Measurements from ENCODE around the gene VPS16. TPM values are rescaled to one million over a fixed set of nuclear protein-coding genes. Genes with fewer than 3 reads are reported as not detected.
"Not testable (repeated sequence)": the region's sequence is repeated elsewhere in the genome, so short reads cannot be mapped to it uniquely, and the experiment has no call there.

VPS16 gene
- total and polyA plus RNA-seq, 5 donors from 2014 or later, result 30.6 to 53.9 (median 31.0) TPM

DNA sequence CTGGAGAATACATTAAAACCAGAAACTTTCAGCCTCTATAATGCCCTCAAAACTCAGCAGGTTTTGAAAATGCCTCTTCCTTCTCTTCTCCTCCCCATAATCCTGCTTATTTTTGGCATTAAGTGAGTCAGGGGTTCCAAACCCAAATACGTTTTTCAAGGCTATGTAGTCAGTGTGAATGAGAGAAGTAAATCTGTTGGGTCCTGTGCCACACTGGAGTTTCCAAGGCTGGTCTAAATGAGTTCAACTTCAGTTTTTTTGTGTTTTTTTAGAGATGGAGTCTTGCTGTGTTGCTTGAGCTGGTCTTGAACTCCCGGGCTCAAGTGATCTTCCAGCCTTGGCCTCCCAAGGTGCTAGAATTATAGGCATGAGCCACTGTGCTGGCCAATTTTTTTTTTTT, 53.7 kb downstream of the VPS16 start:
- no peak overlapping the region for H3K27ac Mint-ChIP-seq
- peaks cover 30% of the 10 kb centered on the region for H3K36me3 Mint-ChIP-seq
- H3K4me3 ChIP-seq (ENCODE audit: low read depth, low read length), result no peak overlapping the region
- DNase-seq (no peak), ATAC-seq (ENCODE audit: low read depth in 2 of 2) (no peak)
- H3K27ac ChIP-seq (ENCODE audit: insufficient read depth, low read length, poor library complexity, severe bottlenecking), result peak overlapping the region; percentile 3
- H3K9me3 ChIP-seq (ENCODE audit: control insufficient read depth in 2 of 2, low read length in 2 of 2), result peaks cover 0 to 2% of the 10 kb centered on the region in 2 experiments
- H3K9me3 Mint-ChIP-seq, result peaks cover 0 to 6% (median 2%) of the 10 kb centered on the region in 7 donors
- peaks cover 35 to 56% (median 39%) of the 10 kb centered on the region in 4 donors for H3K4me1 Mint-ChIP-seq
- no peak overlapping the region for H3K4me3 Mint-ChIP-seq
- H3K36me3 ChIP-seq (ENCODE audit: control insufficient read depth, insufficient read depth, low read length), result peaks cover 2% of the 10 kb centered on the region
- H3K27me3 ChIP-seq (ENCODE audit: control insufficient read depth, insufficient read depth, low read length), result no peaks in the 10 kb centered on the region
- H3K27me3 Mint-ChIP-seq, result no peaks in the 10 kb centered on the region
- H3K4me1 ChIP-seq (ENCODE audit: control insufficient read depth, insufficient read depth, low read length, poor library complexity, severe bottlenecking), result no peaks in the 10 kb centered on the region

DNA sequence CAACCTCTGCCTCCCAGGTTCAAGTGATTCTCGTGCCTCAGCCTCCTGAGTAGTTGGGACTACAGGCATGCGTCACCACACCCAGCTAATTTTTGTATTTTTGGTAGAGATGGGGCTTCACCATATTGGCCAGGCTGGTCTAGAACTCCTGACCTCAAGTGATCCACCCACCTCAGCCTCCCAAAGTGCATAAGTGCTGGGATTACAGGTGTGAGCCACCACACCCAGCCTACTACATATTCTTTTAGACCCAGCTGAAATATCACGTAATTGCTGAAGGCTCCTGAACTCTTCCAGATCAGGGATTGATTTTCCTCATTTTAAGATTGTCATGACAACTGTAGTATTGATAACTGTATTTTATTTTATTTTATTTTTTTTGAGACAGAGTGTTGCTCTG, 54.6 kb downstream of the VPS16 start:
- not testable (repeated sequence) for H3K9me3 ChIP-seq (ENCODE audit: control insufficient read depth in 2 of 2, low read length in 2 of 2); H3K4me3 ChIP-seq (ENCODE audit: low read depth, low read length); H3K4me1 ChIP-seq (ENCODE audit: control insufficient read depth, insufficient read depth, low read length, poor library complexity, severe bottlenecking); H3K27me3 ChIP-seq (ENCODE audit: control insufficient read depth, insufficient read depth, low read length); H3K27ac Mint-ChIP-seq; H3K9me3 Mint-ChIP-seq; H3K4me3 Mint-ChIP-seq; ATAC-seq (ENCODE audit: low read depth in 2 of 2); DNase-seq; H3K27me3 Mint-ChIP-seq; H3K36me3 ChIP-seq (ENCODE audit: control insufficient read depth, insufficient read depth, low read length); H3K27ac ChIP-seq (ENCODE audit: insufficient read depth, low read length, poor library complexity, severe bottlenecking)
- peaks cover 35 to 56% (median 45%) of the 10 kb centered on the region in 4 donors for H3K4me1 Mint-ChIP-seq
- H3K36me3 Mint-ChIP-seq, result peaks cover 29% of the 10 kb centered on the region

DNA sequence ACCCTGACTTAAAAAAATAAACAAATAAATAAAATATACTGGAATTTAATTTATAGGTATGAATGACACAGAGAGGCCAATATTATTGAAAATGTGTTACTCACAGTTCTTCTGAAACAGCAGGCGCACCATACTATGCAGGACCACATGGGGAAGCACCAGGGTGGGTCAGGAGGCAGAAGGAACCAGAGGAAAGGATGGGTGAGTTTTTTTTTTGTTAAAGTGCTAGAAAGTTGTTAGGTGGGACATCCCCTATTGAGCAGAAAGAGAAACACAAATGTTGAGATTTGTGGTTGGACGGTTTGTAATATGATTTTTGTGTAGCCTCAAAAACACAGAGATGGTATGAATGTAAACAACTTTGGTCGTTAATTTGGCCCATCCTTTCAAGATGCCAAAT, 58.7 kb downstream of the VPS16 start:
- Histone ChIP-seq H3K27me3 (ENCODE audit: control insufficient read depth, insufficient read depth, low read length) (no peaks in the 10 kb centered on the region), H3K36me3 (ENCODE audit: control insufficient read depth, insufficient read depth, low read length) (no peaks in the 10 kb centered on the region), H3K4me1 (ENCODE audit: control insufficient read depth, insufficient read depth, low read length, poor library complexity, severe bottlenecking) (peaks cover 13% of the 10 kb centered on the region), H3K9me3 (ENCODE audit: control insufficient read depth in 2 of 2, low read length in 2 of 2) (peaks cover 0 to 2% of the 10 kb centered on the region in 2 experiments), H3K27ac (ENCODE audit: insufficient read depth, low read length, poor library complexity, severe bottlenecking) (no peak overlapping the region), H3K4me3 (ENCODE audit: low read depth, low read length) (no peak overlapping the region)
- H3K4me1 Mint-ChIP-seq, result peaks cover 22 to 62% (median 40%) of the 10 kb centered on the region in 4 donors
- peaks cover 0 to 4% (median 1%) of the 10 kb centered on the region in 7 donors for H3K9me3 Mint-ChIP-seq
- H3K27ac Mint-ChIP-seq, result peak overlapping the region in 1 of 3 donors; percentile 21
- ATAC-seq (ENCODE audit: low read depth in 2 of 2) (no peak), DNase-seq (no peak)
- peak overlapping the region in 1 of 4 donors; percentile 51 for H3K4me3 Mint-ChIP-seq
- H3K27me3 Mint-ChIP-seq, result no peaks in the 10 kb centered on the region
- peaks cover 11% of the 10 kb centered on the region for H3K36me3 Mint-ChIP-seq

DNA sequence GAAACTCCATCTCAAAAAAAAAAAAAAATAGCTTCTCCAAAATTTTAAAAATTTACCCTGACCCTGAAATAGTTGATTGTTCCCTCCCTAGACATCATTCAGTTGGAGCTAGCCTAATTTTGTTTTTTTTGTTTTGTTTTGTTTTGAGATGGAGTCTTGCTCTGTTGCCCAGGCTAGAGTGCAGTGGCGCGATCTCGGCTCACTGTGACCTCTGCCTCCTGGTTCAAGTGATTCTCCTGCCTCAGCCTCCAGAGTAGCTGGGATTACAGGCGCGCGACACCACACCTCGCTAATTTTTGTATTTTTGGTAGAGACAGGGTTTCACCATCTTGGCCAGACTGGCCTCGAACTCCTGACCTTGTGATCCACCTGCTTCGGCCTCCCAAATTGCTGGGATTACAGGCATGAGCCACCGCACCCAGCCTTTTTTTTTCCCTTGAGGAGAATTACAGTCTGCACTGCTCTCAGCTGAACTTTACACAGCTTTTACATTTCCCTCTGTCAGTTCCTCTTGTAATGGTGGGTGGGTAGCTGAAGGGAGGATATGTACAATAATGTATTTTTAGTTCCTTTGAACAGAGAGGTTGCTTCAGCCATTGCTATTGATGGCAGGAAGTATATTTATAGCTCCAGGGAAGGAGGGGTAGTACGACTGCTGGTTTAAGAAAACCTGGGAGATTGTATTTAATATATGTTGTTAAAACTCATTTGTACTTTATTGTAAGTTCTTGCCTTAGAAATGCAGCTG, 60.5 kb downstream of the VPS16 start:
- Mint-ChIP-seq H3K4me3 (peak overlapping the region in 2 of 4 donors; percentile 38 to 76), H3K9me3 (peaks cover 0 to 2% (median 0%) of the 10 kb centered on the region in 7 donors), H3K27ac (peak overlapping the region in 2 of 3 donors; percentile 32 to 82), H3K27me3 (no peaks in the 10 kb centered on the region), H3K36me3 (peaks cover 9% of the 10 kb centered on the region), H3K4me1 (peaks cover 30 to 69% (median 48%) of the 10 kb centered on the region in 4 donors)
- no peaks in the 10 kb centered on the region for H3K36me3 ChIP-seq (ENCODE audit: control insufficient read depth, insufficient read depth, low read length)
- H3K4me1 ChIP-seq (ENCODE audit: control insufficient read depth, insufficient read depth, low read length, poor library complexity, severe bottlenecking), result peaks cover 13% of the 10 kb centered on the region
- no peaks in the 10 kb centered on the region for H3K9me3 ChIP-seq (ENCODE audit: control insufficient read depth in 2 of 2, low read length in 2 of 2)
- ATAC-seq (ENCODE audit: low read depth in 2 of 2), result peak; percentile 47 to 62
- no peak overlapping the region for H3K27ac ChIP-seq (ENCODE audit: insufficient read depth, low read length, poor library complexity, severe bottlenecking)
- no peak overlapping the region for H3K4me3 ChIP-seq (ENCODE audit: low read depth, low read length)
- H3K27me3 ChIP-seq (ENCODE audit: control insufficient read depth, insufficient read depth, low read length), result no peaks in the 10 kb centered on the region
- peak in 2 of 3 donors; percentile 16 to 39 for DNase-seq

DNA sequence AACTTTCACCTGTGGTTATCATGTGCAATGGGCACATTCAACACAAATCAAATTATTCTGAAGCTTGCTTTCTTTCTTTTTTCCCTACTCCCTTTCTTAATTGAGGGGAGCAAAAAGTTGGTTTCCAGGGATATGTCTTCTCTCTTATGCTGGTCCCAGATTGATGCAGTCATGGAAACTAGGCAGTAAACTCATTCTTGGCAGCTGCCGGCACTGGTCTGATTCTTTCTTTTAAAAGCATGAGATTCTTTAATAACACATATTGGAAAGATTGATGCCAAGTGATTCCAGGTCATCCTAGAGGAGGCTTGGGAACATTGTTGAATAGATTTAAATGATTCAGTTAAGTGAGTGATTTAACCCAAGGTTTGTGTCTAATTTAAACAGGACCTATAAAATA, 61.7 kb downstream of the VPS16 start:
- H3K36me3 Mint-ChIP-seq, result no peaks in the 10 kb centered on the region
- H3K27ac Mint-ChIP-seq, result peak overlapping the region in 1 of 3 donors; percentile 8
- H3K9me3 Mint-ChIP-seq, result no peaks in the 10 kb centered on the region
- no peaks in the 10 kb centered on the region for H3K36me3 ChIP-seq (ENCODE audit: control insufficient read depth, insufficient read depth, low read length)
- no peaks in the 10 kb centered on the region for H3K9me3 ChIP-seq (ENCODE audit: control insufficient read depth in 2 of 2, low read length in 2 of 2)
- H3K4me3 ChIP-seq (ENCODE audit: low read depth, low read length), result no peak overlapping the region
- peaks cover 23 to 62% (median 46%) of the 10 kb centered on the region in 4 donors for H3K4me1 Mint-ChIP-seq
- H3K4me1 ChIP-seq (ENCODE audit: control insufficient read depth, insufficient read depth, low read length, poor library complexity, severe bottlenecking), result peaks cover 13% of the 10 kb centered on the region
- no peaks in the 10 kb centered on the region for H3K27me3 ChIP-seq (ENCODE audit: control insufficient read depth, insufficient read depth, low read length)
- no peak overlapping the region for H3K27ac ChIP-seq (ENCODE audit: insufficient read depth, low read length, poor library complexity, severe bottlenecking)
- ATAC-seq (ENCODE audit: low read depth in 2 of 2) (no peak), DNase-seq (no peak)
- H3K27me3 Mint-ChIP-seq, result no peaks in the 10 kb centered on the region
- H3K4me3 Mint-ChIP-seq, result peak overlapping the region in 2 of 4 donors; percentile 38 to 43

DNA sequence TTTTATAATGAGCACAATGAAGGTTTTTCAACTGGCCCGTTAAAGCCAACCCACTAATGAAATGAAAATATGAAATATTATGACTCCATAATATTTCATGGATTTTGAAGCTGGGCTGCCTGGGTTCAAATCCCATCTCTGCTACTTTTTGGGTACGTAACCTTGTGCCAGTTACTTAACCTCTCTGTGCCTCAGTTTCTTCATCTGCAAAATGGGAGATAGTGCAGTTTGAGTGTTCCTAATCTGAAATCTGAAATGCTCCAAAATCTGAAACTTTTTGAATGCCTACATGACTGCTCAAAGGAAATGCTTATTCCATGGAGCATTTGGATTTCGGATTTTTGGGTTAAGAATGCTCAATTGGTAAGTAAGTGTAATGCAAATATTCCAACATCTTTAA, 62.3 kb downstream of the VPS16 start:
- peaks cover 23 to 58% (median 47%) of the 10 kb centered on the region in 4 donors for H3K4me1 Mint-ChIP-seq
- H3K9me3 ChIP-seq (ENCODE audit: control insufficient read depth in 2 of 2, low read length in 2 of 2), result no peaks in the 10 kb centered on the region
- H3K9me3 Mint-ChIP-seq, result no peaks in the 10 kb centered on the region
- H3K4me3 Mint-ChIP-seq, result no peak overlapping the region
- no peaks in the 10 kb centered on the region for H3K27me3 ChIP-seq (ENCODE audit: control insufficient read depth, insufficient read depth, low read length)
- H3K27ac Mint-ChIP-seq, result no peak overlapping the region
- peaks cover 13% of the 10 kb centered on the region for H3K4me1 ChIP-seq (ENCODE audit: control insufficient read depth, insufficient read depth, low read length, poor library complexity, severe bottlenecking)
- H3K4me3 ChIP-seq (ENCODE audit: low read depth, low read length), result no peak overlapping the region
- no peaks in the 10 kb centered on the region for H3K36me3 ChIP-seq (ENCODE audit: control insufficient read depth, insufficient read depth, low read length)
- H3K27ac ChIP-seq (ENCODE audit: insufficient read depth, low read length, poor library complexity, severe bottlenecking), result no peak overlapping the region
- DNase-seq (no peak), ATAC-seq (ENCODE audit: low read depth in 2 of 2) (no peak)
- no peaks in the 10 kb centered on the region for H3K36me3 Mint-ChIP-seq
- no peaks in the 10 kb centered on the region for H3K27me3 Mint-ChIP-seq

DNA sequence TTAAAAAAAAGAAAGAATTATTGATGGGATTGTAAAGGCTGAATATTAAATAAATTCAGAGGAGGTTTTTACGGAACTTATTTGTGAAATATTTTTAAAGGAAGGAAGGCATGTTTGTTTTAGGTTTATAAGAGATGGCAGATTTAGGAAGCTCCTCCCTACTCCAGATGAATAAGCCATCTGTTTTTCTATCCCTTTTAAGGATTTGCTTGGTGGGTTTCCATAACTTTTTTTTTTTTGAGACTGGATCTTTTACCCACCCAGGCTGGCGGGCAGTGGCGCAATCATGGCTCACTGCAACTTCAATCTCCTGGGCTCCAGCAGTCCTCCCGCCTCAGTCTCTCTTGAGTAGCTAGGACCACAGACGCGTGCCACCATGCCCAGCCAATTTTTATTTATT, 63.1 kb downstream of the VPS16 start:
- Mint-ChIP-seq H3K36me3 (no peaks in the 10 kb centered on the region), H3K27me3 (no peaks in the 10 kb centered on the region), H3K27ac (no peak overlapping the region), H3K9me3 (no peaks in the 10 kb centered on the region), H3K4me3 (no peak overlapping the region), H3K4me1 (peaks cover 23 to 61% (median 49%) of the 10 kb centered on the region in 4 donors)
- Histone ChIP-seq H3K4me1 (ENCODE audit: control insufficient read depth, insufficient read depth, low read length, poor library complexity, severe bottlenecking) (peaks cover 13% of the 10 kb centered on the region), H3K27me3 (ENCODE audit: control insufficient read depth, insufficient read depth, low read length) (no peaks in the 10 kb centered on the region), H3K36me3 (ENCODE audit: control insufficient read depth, insufficient read depth, low read length) (no peaks in the 10 kb centered on the region), H3K9me3 (ENCODE audit: control insufficient read depth in 2 of 2, low read length in 2 of 2) (no peaks in the 10 kb centered on the region), H3K27ac (ENCODE audit: insufficient read depth, low read length, poor library complexity, severe bottlenecking) (no peak overlapping the region), H3K4me3 (ENCODE audit: low read depth, low read length) (no peak overlapping the region)
- ATAC-seq (ENCODE audit: low read depth in 2 of 2), result no peak
- DNase-seq, result no peak

DNA sequence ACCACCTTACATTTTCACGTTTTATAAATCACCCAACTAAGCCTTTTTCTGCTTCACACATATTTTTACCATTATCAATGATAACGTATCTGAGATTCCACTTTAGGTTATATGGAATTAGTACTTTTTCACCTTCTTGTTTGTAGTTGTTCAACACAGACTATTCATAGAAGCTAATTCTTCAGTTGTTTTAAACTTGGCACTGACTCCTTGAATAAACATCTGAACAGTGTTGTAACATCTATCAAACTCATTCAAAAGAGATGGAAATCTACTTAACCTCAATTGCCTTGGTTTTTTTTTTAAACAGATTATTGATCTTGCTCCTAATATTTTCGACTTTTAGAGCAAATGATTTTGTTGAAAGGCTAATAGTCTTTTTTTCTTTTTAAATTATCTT, 67.0 kb downstream of the VPS16 start:
- DNase-seq (no peak), ATAC-seq (ENCODE audit: low read depth in 2 of 2) (no peak)
- Histone ChIP-seq H3K36me3 (ENCODE audit: control insufficient read depth, insufficient read depth, low read length) (no peaks in the 10 kb centered on the region), H3K4me1 (ENCODE audit: control insufficient read depth, insufficient read depth, low read length, poor library complexity, severe bottlenecking) (no peaks in the 10 kb centered on the region), H3K9me3 (ENCODE audit: control insufficient read depth in 2 of 2, low read length in 2 of 2) (no peaks in the 10 kb centered on the region), H3K27ac (ENCODE audit: insufficient read depth, low read length, poor library complexity, severe bottlenecking) (no peak overlapping the region), H3K27me3 (ENCODE audit: control insufficient read depth, insufficient read depth, low read length) (no peaks in the 10 kb centered on the region), H3K4me3 (ENCODE audit: low read depth, low read length) (no peak overlapping the region)
- H3K4me3 Mint-ChIP-seq, result no peak overlapping the region
- H3K36me3 Mint-ChIP-seq, result peaks cover 2% of the 10 kb centered on the region
- peaks cover 16 to 28% (median 20%) of the 10 kb centered on the region in 4 donors for H3K4me1 Mint-ChIP-seq
- H3K27ac Mint-ChIP-seq, result no peak overlapping the region
- no peaks in the 10 kb centered on the region for H3K9me3 Mint-ChIP-seq
- no peaks in the 10 kb centered on the region for H3K27me3 Mint-ChIP-seq

All from CD4-positive, CD25-positive, alpha-beta regulatory T cell (primary cell).